T-cell (primary cell): Measurements from ENCODE around the gene CST8. TPM values are rescaled to one million over a fixed set of nuclear protein-coding genes. Genes with fewer than 3 reads are reported as not detected.

Source experiments
- ATAC-seq, 4 experiments: fragments of 200-7000 bp in 3 of 4; fragments of 150-1000 bp in 1 of 4; cut with Tn5 transposase; replicated peaks in 1 of 4; 1 replicate in 3 of 4; 2 replicates in 1 of 4; pipeline ENCODE4 v1.10.0; 2021; ENCODE audit warnings: moderate library complexity in 3 of 4, mild to moderate bottlenecking in 2 of 4, moderate number of reproducible peaks in 1 of 4
- CTCF ChIA-PET, 2 donors: fragments of 300-600 bp; sonication (Branson Sonifier 250); formaldehyde crosslinking; loops; one replicate each; lab custom pipeline; 2022; ENCODE audit warnings: antibody characterized with exemption in 2 of 2; lab: Charles Lee
- POLR2A ChIA-PET, 2 donors: fragments of 300-600 bp; sonication (Branson Sonifier 250); formaldehyde crosslinking; loops; one replicate each; lab custom pipeline; 2022; ENCODE audit warnings: antibody characterized with exemption in 2 of 2; lab: Charles Lee
- DNase-seq, 35 experiments: peaks; one replicate each; pipeline versions ENCODE4 v3.0.0 to v3.0.0-alpha.2; 2013 to 2023
- H3K27ac ChIP-seq: one replicate; pipeline ENCODE4 v1.5.1; 2013; ENCODE audit warnings: low read length
- H3K27me3 ChIP-seq, 2 experiments: replicated peaks in 1 of 2; 1 replicate in 1 of 2; 2 replicates in 1 of 2; pipeline versions ENCODE4 v1.6.1 to v1.7.0; 2013; ENCODE audit warnings: low read length in 1 of 2, mixed read lengths in 1 of 2; ENCODE audit not compliant: control insufficient read depth in 2 of 2, insufficient read depth in 2 of 2; ENCODE audit errors: extremely low read depth in 1 of 2
- H3K36me3 ChIP-seq, 2 donors: 1 replicate in 1 of 2; 2 replicates in 1 of 2; pipeline versions ENCODE4 v1.6.1 to v1.7.0; 2013; ENCODE audit warnings: low read length in 1 of 2; ENCODE audit not compliant: control insufficient read depth in 2 of 2, insufficient read depth in 1 of 2; ENCODE audit errors: extremely low read depth in 1 of 2
- H3K4me1 ChIP-seq, 2 experiments: 1 replicate in 1 of 2; 2 replicates in 1 of 2; pipeline versions ENCODE4 v1.6.1 to v1.7.0; 2013; ENCODE audit warnings: low read length in 2 of 2, mixed read lengths in 1 of 2; ENCODE audit not compliant: insufficient read depth in 2 of 2, control insufficient read depth in 1 of 2; ENCODE audit errors: extremely low read depth in 1 of 2
- H3K4me3 ChIP-seq, 2 donors: 1 replicate in 1 of 2; 2 replicates in 1 of 2; pipeline versions ENCODE4 v1.5.1 to v1.7.0; 2013; ENCODE audit warnings: mild to moderate bottlenecking in 2 of 2, low read length in 1 of 2, moderate library complexity in 1 of 2; ENCODE audit not compliant: control insufficient read depth in 1 of 2; ENCODE audit errors: extremely low read depth in 1 of 2
- H3K9me3 ChIP-seq: 2 replicates; pipeline ENCODE4 v1.7.0; 2013
- H3K27ac Mint-ChIP-seq, 2 donors: one replicate each; pipeline ENCODE4 v1.8.0; 2020 to 2021; ENCODE audit warnings: mild to moderate bottlenecking in 2 of 2, mixed read lengths in 2 of 2
- H3K27me3 Mint-ChIP-seq, 2 donors: one replicate each; pipeline ENCODE4 v1.8.0; 2021 to 2022; ENCODE audit warnings: mixed read lengths in 2 of 2
- H3K36me3 Mint-ChIP-seq: one replicate; pipeline ENCODE4 v1.8.0; 2021; ENCODE audit warnings: mixed read lengths
- H3K4me1 Mint-ChIP-seq, 3 donors: one replicate each; pipeline ENCODE4 v1.8.0; 2020 to 2022; ENCODE audit warnings: mixed read lengths in 3 of 3, mild to moderate bottlenecking in 1 of 3
- H3K4me3 Mint-ChIP-seq, 3 donors: one replicate each; pipeline ENCODE4 v1.8.0; 2020 to 2022; ENCODE audit warnings: mild to moderate bottlenecking in 3 of 3, mixed read lengths in 3 of 3, moderate library complexity in 3 of 3
- H3K9me3 Mint-ChIP-seq, 3 donors: one replicate each; pipeline ENCODE4 v1.8.0; 2020 to 2022; ENCODE audit warnings: mixed read lengths in 3 of 3
- WGBS: methylation state at CpG from one replicate; pipeline ENCODE4 v1.1.5; 2013; ENCODE audit warnings: missing lambda C conversion rate; ENCODE audit not compliant: insufficient coverage; 5-methylcytosine and 5-hydroxymethylcytosine counted together
- total RNA-seq, 35 experiments: library from RNA in 6 of 35; stranded (reverse) in 6 of 35; fragments of 120-200 nt in 1 of 35; gene quantifications; one replicate each; pipeline versions ENCODE4 v1.2.1 to v1.2.4 and lab custom pipeline; 2013 to 2026

Gene CST8
- total RNA-seq, 5 donors from 2014 or later (not counting 1 experiment from before 2014, with no cell fraction given), result not detected

DNA sequence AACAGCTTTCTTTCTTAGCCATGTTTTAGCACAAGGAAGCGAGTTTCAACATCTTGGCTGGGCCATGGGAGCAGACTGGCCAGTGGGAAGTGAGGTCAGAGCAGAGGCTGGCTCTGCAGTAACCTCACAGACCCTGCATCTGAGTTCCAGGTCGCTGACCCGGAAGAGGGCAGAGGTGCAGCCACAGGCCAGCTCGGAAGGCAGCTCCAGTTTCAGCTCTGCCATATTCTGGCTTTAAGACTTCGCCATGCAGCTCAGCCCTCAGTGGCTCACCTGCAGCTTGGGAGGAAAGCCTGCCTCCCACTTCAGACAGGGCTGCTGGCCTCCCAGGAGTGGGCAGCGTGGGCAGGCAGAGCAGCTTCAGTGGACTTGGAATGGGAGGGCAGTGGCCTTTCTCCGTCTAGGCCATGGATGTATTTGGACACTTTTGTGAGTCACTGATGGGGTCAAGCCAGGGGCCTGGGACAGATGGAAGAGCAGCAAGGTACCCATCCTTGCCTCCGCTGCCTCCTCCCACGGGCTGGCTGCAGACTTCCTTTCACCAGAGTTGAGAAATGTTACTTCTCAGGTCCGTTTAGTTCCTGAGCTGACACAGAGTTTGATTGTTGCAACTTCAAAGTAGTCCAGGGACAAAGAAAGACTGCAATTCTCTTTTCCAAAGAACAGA lies 18.5 kb downstream of the CST8 start:
- ATAC-seq (no peak), DNase-seq (no peak)
- Mint-ChIP-seq H3K27ac (no peak overlapping the region), H3K27me3 (peaks cover 0 to 8% of the 10 kb centered on the region in 2 donors), H3K36me3 (no peaks in the 10 kb centered on the region), H3K9me3 (no peaks in the 10 kb centered on the region), H3K4me3 (no peak overlapping the region), H3K4me1 (no peaks in the 10 kb centered on the region)
- no peak overlapping the region for H3K4me3 ChIP-seq
- H3K36me3 ChIP-seq, result no peaks in the 10 kb centered on the region
- no peaks in the 10 kb centered on the region for H3K9me3 ChIP-seq
- ChIA-PET CTCF (no interaction called here), POLR2A (no interaction called here)
- H3K27ac ChIP-seq, result no peak overlapping the region
- peaks cover 0 to 18% of the 10 kb centered on the region in 2 experiments for H3K27me3 ChIP-seq
- no peaks in the 10 kb centered on the region for H3K4me1 ChIP-seq
- 75% methylated on average over 9 of the region's 10 CpGs for WGBS

DNA sequence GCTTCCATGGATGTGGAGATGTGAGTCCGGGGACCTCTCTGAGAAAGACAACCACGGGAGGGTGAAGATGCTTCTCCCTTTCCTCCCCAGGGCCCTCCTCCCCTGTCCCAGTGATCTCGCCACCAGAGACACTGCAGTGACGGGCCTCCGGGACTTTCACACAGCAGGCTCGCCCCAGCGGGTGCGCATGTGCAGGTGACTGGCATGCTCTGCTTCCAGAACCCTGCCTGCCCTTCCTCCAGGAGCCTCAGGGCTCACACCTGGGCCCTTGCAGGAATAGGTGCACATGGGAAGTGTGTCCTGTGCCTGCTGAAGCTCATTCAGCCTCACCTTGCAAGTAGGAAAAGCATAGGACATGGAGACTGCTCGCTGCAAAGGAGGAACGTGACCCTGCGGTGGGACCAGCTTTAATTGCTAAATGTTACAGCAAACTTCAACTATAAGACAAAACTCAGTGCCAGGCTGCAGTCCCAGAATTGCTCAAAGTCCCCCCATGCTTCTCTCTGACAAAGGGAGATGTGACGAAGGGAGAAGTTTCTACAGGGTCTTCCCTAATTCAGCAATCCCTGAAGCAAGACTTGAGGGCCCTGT lies 19.2 kb downstream of the CST8 start:
- H3K27me3 ChIP-seq, result peaks cover 0 to 18% of the 10 kb centered on the region in 2 experiments
- H3K36me3 ChIP-seq, result no peaks in the 10 kb centered on the region
- H3K4me3 ChIP-seq, result no peak overlapping the region
- H3K9me3 ChIP-seq, result no peaks in the 10 kb centered on the region
- Mint-ChIP-seq H3K27ac (no peak overlapping the region), H3K27me3 (peaks cover 0 to 8% of the 10 kb centered on the region in 2 donors), H3K4me1 (no peaks in the 10 kb centered on the region), H3K9me3 (no peaks in the 10 kb centered on the region), H3K36me3 (no peaks in the 10 kb centered on the region), H3K4me3 (no peak overlapping the region)
- 100% methylated on average over 1 of the region's 12 CpGs for WGBS
- DNase-seq, result no peak
- CTCF ChIA-PET, result no interaction called here
- H3K4me1 ChIP-seq, result no peaks in the 10 kb centered on the region
- POLR2A ChIA-PET, result no interaction called here
- no peak overlapping the region for H3K27ac ChIP-seq
- no peak for ATAC-seq

DNA sequence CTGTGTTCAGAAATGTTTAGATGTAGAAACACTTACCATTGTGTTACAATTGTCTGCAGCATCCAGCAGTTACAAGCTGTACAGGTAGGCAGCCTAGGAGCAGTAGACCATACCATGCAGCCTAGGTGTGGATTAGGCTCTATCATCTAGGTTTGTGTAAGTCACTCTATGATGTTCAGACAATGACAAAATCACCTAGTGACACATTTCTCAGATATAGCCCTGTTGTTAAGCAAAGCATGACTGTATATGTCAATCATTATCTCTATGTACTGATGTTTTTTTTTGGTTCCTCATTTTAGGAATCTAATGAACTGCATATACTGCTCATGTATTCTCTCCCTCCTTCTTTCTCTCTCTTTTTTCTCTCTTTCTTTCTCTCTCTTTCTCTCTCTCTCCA lies 22.2 kb downstream of the CST8 start:
- Mint-ChIP-seq H3K4me3 (no peak overlapping the region), H3K27ac (no peak overlapping the region), H3K9me3 (no peaks in the 10 kb centered on the region), H3K36me3 (no peaks in the 10 kb centered on the region), H3K27me3 (peaks cover 0 to 6% of the 10 kb centered on the region in 2 donors), H3K4me1 (no peaks in the 10 kb centered on the region)
- POLR2A ChIA-PET, result no interaction called here
- Histone ChIP-seq H3K36me3 (no peaks in the 10 kb centered on the region), H3K27me3 (peaks cover 0 to 19% of the 10 kb centered on the region in 2 experiments), H3K4me3 (no peak overlapping the region), H3K4me1 (no peaks in the 10 kb centered on the region), H3K9me3 (no peaks in the 10 kb centered on the region), H3K27ac (no peak overlapping the region)
- no peak for ATAC-seq
- CTCF ChIA-PET, result no interaction called here
- no peak for DNase-seq

DNA sequence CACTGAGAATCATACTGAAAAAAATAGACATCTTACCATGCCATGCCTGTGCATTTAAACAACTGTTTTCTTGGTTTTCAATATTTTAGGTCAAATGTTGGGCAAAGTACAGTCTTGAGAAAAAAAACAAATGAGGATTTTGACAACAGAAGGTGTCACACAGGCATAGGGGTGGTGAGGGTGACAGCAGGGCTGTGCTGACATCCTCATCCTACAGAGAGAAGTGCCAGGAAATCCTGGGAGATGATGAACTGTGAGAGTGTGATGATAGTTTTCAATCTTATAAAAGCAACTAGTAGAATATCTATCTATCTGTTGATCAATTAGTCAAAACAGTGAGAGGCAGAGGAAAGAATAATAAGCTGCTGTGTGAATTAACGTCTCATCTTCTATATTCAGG lies 23.9 kb downstream of the CST8 start:
- Histone ChIP-seq H3K27ac (no peak overlapping the region), H3K4me1 (no peaks in the 10 kb centered on the region), H3K4me3 (no peak overlapping the region), H3K36me3 (no peaks in the 10 kb centered on the region), H3K27me3 (peaks cover 0 to 9% of the 10 kb centered on the region in 2 experiments), H3K9me3 (no peaks in the 10 kb centered on the region)
- no peak for ATAC-seq
- ChIA-PET POLR2A (no interaction called here), CTCF (no interaction called here)
- H3K27ac Mint-ChIP-seq, result no peak overlapping the region
- H3K4me3 Mint-ChIP-seq, result no peak overlapping the region
- DNase-seq, result no peak
- no CpG with 5 or more reads among the region's 1 CpG for WGBS
- H3K4me1 Mint-ChIP-seq, result no peaks in the 10 kb centered on the region
- no peaks in the 10 kb centered on the region for H3K36me3 Mint-ChIP-seq
- H3K9me3 Mint-ChIP-seq, result no peaks in the 10 kb centered on the region
- H3K27me3 Mint-ChIP-seq, result peaks cover 0 to 1% of the 10 kb centered on the region in 2 donors

DNA sequence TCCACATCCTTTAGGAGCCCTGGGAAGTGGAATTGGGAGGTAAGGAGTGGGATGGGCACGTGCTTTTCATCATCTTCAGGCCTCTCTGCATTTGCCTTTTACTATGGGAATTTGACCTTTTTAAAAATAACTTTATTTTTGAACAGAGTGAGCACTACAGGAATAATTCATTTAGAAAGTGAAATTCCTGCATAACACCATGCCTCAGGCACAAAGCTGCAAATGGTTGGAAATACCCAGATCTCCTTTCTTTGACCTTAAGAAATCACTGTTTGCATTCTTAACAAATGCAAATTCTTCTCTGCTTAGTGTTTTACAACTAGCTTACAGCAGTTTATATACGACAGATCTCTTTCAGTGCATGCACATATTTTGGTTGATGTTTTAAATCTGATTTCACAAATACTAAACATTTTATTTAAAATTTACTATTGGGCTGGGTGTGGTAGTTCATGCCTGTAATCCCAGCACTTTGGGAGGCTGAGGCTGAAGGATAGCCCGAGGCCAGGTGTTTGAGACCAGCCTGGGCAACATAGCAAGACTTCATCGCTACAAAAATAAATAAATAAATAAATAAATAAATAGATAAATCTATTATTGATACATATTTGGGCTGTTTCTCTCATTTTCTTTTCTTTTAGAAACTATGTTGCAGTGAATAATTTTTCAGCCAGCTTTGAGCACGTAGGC lies 24.5 kb downstream of the CST8 start:
- ChIA-PET POLR2A (no interaction called here), CTCF (no interaction called here)
- H3K4me3 ChIP-seq, result no peak overlapping the region
- no peaks in the 10 kb centered on the region for H3K36me3 ChIP-seq
- no peak overlapping the region for H3K27ac ChIP-seq
- ATAC-seq (no peak), DNase-seq (no peak)
- no peaks in the 10 kb centered on the region for H3K36me3 Mint-ChIP-seq
- no peaks in the 10 kb centered on the region for H3K9me3 ChIP-seq
- no peaks in the 10 kb centered on the region for H3K4me1 Mint-ChIP-seq
- H3K4me3 Mint-ChIP-seq, result no peak overlapping the region
- H3K27ac Mint-ChIP-seq, result no peak overlapping the region
- H3K9me3 Mint-ChIP-seq, result no peaks in the 10 kb centered on the region
- H3K27me3 Mint-ChIP-seq, result peaks cover 0 to 2% of the 10 kb centered on the region in 2 donors
- no CpG with 5 or more reads among the region's 5 CpGs for WGBS
- H3K27me3 ChIP-seq, result peaks cover 0 to 9% of the 10 kb centered on the region in 2 experiments
- H3K4me1 ChIP-seq, result no peaks in the 10 kb centered on the region

DNA sequence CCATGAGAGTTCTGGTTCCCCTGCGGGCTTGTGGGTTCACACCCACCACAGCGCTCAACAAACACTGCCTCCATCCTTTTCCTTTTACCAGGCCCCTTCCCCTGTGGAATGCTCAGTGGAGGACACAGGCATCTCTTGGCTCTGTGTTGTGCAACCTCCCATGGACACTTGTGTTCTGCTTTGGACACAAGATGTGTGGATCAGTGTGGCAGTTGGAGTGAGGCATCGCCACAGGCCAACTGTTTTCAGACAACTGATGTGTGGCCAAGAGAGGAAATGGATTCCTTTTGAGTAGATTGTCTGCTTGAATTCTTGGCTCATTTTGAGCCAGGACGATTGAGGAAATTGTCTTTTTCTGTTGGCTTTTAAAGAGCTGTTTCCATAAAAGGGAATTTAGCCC lies 26.8 kb downstream of the CST8 start:
- Mint-ChIP-seq H3K27ac (no peak overlapping the region), H3K4me3 (no peak overlapping the region), H3K4me1 (no peaks in the 10 kb centered on the region), H3K9me3 (no peaks in the 10 kb centered on the region), H3K27me3 (peaks cover 0 to 2% of the 10 kb centered on the region in 2 donors), H3K36me3 (no peaks in the 10 kb centered on the region)
- no peaks in the 10 kb centered on the region for H3K9me3 ChIP-seq
- ATAC-seq (no peak), DNase-seq (no peak)
- POLR2A ChIA-PET, result interaction anchor here in 1 of 2 donors (0.8 kb wide), 1 partner anchor 39 kb away, joined by 3 read pairs; no protein-coding TSS in a partner anchor
- H3K27me3 ChIP-seq, result peaks cover 0 to 7% of the 10 kb centered on the region in 2 experiments
- CTCF ChIA-PET, result no interaction called here
- H3K4me1 ChIP-seq, result no peaks in the 10 kb centered on the region
- no peak overlapping the region for H3K27ac ChIP-seq
- H3K36me3 ChIP-seq, result no peaks in the 10 kb centered on the region
- WGBS, result 80% methylated on average over 1 of the region's 4 CpGs
- H3K4me3 ChIP-seq, result no peak overlapping the region
